ENCODE results near the gene RAP2A.

DNA sequence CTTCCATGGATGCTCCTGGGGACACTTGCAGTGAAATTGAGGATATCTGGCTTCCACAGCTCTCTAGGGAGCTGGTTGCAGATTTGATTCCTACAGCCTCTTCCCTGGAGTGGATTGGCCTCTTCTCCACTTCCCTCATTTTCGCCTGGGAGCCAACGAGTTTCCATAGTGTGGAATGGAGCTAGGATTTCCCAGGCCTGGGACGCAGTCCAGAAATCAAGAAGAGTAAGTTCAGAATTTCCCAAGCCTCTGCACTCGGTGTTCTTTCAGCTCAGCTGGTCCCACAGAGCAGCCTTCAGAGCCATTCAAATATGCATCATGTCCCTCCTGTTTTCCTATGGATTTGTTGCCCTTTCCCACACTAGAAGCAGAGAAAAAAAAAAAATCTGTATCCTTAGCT is 68.2 kb downstream of the RAP2A start:
- TF ChIP-seq, protein P1, sequence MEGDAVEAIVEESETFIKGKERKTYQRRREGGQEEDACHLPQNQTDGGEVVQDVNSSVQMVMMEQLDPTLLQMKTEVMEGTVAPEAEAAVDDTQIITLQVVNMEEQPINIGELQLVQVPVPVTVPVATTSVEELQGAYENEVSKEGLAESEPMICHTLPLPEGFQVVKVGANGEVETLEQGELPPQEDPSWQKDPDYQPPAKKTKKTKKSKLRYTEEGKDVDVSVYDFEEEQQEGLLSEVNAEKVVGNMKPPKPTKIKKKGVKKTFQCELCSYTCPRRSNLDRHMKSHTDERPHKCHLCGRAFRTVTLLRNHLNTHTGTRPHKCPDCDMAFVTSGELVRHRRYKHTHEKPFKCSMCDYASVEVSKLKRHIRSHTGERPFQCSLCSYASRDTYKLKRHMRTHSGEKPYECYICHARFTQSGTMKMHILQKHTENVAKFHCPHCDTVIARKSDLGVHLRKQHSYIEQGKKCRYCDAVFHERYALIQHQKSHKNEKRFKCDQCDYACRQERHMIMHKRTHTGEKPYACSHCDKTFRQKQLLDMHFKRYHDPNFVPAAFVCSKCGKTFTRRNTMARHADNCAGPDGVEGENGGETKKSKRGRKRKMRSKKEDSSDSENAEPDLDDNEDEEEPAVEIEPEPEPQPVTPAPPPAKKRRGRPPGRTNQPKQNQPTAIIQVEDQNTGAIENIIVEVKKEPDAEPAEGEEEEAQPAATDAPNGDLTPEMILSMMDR (IDR thresholded peaks at IDR 0.05) = no peak
- TF ChIP-seq POLR2A (IDR thresholded peaks at IDR 0.05) (no peak), EP300 (IDR thresholded peaks at IDR 0.05) (no peak), POLR2AphosphoS5 (IDR thresholded peaks at IDR 0.05) (no peak)

Data from gastroesophageal sphincter (tissue), 3 donors.